SH-SY5Y (cell line): ENCODE results near the gene PSEN1.

Source experiments
- GATA2 ChIP-seq: IDR thresholded peaks from 2 replicates; pipeline ENCODE4 v1.6.1; 2011; ENCODE audit warnings: mild to moderate bottlenecking, low read depth, low read length
- GATA3 ChIP-seq: IDR thresholded peaks from 2 replicates; pipeline ENCODE4 v1.6.1; 2011; ENCODE audit warnings: low read depth, mild to moderate bottlenecking, low read length, moderate library complexity

DNA sequence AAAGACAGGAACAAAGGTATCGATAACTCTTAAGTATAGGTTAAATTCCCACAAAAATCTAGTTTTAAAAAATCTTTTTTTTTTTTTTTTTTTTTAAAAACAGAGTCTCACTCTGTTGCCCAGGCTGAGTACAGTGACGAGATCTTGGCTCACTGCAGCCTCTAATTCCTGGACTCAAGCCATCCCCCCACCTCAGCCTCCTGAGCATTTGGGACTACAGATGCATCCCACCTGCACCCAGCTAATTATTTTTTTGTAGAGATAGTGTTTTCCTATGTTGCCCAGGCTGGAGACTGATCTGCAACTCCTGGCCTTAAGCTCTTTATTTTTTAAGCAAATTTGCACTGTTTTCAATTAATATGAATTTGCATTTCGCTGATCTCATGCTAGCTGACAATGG lies 9.8 kb downstream of the PSEN1 start:
- TF ChIP-seq GATA3 (no peak), GATA2 (no peak)
